ENCODE results near the gene AXL. TPM values are rescaled to one million over a fixed set of nuclear protein-coding genes. Genes with fewer than 3 reads are reported as not detected.

Gene AXL
- total and polyA plus RNA-seq, 2 of the 8 experiments (the other 6 are each of a cell fraction or from before 2014, with no cell fraction given), result 35.3 to 51.0 TPM

GRCh38 chr19:41218615-41219507 lies at the start of gene AXL (continued):
- peak in 1 of 2 experiments; percentile 63; a peak in 1 of 3 replicates for TF ChIP-seq EP300 (IDR thresholded peaks at IDR 0.05; ENCODE audit: borderline replicate concordance in 1 of 2, low read depth in 2 of 2, low read length in 2 of 2)
- no peak for TF ChIP-seq RFX5 (IDR thresholded peaks at IDR 0.05; ENCODE audit: borderline replicate concordance, low read depth, low read length)
- TF ChIP-seq CEBPB (IDR thresholded peaks at IDR 0.05; ENCODE audit: low read depth, low read length), result peak; percentile 38; the same call in 1 of the 2 replicates
- TF ChIP-seq FOSL1 (IDR thresholded peaks at IDR 0.05; ENCODE audit: insufficient read depth, low read depth, low read length), result no peak
- peak; percentile 52 for TF ChIP-seq ATF2 (IDR thresholded peaks at IDR 0.05; ENCODE audit: low read length)
- TF ChIP-seq BACH1 (IDR thresholded peaks at IDR 0.05; ENCODE audit: low read length), result no peak
- 0 out of 2 replicates have a peak, but pooled peaks have one; percentile 47 for TF ChIP-seq RBBP5 (IDR thresholded peaks at IDR 0.05; ENCODE audit: borderline replicate concordance, low read depth, low read length)
- peak; percentile 82; the same call in 1 of the 2 replicates for TF ChIP-seq SP4 (IDR thresholded peaks at IDR 0.05; ENCODE audit: low read length)

Measured in H1 (cell line).